ENCODE data around the gene DUXB.

Gene DUXB

DNA sequence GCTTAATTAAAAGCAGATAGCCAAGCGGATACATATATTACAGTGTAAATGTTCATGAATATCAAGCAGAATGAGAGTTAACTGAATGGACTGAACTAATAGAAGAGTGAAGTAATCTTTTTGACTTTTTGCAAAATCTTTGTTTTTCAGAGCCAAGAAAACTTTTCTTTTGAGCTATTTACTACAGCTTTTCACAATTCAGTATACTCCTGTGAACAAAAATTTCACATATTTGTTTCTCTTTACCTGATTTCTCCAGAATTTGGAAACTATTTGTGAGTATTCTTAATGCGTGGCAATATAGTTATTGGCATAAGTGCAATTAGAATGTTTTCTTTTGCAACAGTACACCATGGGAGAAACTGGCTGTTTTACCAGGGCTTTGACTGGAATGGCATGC is 9.1 kb upstream of the DUXB start:
- POLR2A ChIA-PET = no interaction called here
- TF ChIP-seq, protein P1, sequence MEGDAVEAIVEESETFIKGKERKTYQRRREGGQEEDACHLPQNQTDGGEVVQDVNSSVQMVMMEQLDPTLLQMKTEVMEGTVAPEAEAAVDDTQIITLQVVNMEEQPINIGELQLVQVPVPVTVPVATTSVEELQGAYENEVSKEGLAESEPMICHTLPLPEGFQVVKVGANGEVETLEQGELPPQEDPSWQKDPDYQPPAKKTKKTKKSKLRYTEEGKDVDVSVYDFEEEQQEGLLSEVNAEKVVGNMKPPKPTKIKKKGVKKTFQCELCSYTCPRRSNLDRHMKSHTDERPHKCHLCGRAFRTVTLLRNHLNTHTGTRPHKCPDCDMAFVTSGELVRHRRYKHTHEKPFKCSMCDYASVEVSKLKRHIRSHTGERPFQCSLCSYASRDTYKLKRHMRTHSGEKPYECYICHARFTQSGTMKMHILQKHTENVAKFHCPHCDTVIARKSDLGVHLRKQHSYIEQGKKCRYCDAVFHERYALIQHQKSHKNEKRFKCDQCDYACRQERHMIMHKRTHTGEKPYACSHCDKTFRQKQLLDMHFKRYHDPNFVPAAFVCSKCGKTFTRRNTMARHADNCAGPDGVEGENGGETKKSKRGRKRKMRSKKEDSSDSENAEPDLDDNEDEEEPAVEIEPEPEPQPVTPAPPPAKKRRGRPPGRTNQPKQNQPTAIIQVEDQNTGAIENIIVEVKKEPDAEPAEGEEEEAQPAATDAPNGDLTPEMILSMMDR (IDR thresholded peaks at IDR 0.05; ENCODE audit: insufficient read depth, low read length, missing control alignments) = no peak
- DNase-seq (ENCODE audit: low read depth, low spot score) = no peak
- no peak overlapping the region for H3K4me3 ChIP-seq (ENCODE audit: low read depth, low read length)
- CTCF ChIA-PET = no interaction called here

DNA sequence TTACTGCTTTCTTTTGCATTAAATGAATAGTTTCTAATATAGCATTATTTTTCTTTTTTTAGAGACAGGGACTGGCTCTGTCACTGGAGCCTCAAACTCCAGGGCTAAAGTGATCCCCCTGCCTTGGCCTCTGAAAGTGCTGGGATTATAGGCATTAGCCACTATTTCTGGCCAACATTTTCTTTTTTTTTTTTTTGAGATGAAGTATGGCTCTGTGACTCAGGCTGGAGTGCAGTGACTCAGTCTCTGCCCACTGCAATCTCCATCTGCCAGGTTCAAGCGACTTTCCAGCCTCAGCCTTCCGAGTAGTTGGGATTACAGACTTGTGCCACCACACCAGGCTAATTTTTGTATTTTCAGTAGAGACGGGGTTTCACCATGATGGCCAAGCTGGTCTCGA is 2.0 kb upstream of the DUXB start:
- ChIA-PET POLR2A (no interaction called here), CTCF (no interaction called here)
- DNase-seq (ENCODE audit: low read depth, low spot score) = no peak
- TF ChIP-seq, protein P1 (IDR thresholded peaks at IDR 0.05; ENCODE audit: insufficient read depth, low read length, missing control alignments) = no peak
- no peak overlapping the region for H3K4me3 ChIP-seq (ENCODE audit: low read depth, low read length)

DNA sequence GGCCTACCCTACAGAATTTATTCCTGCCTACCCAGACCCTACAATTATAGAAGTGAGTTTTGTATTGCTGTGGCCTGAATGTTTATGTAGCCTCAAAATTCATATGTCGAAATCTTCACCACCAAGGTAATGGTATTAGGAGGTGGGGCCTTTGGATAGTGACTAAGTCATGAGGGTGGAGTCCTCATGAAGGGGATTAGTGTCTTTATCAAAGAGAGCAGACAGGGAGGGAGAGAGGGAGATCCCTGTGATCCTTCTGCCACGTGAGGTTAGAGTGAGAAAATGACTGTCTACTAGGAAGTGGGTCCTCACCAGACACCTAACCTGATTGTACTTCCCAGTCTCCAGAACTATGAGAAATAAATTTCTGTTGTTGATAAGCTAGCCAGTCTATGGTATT is 981 bp upstream of the DUXB start:
- POLR2A ChIA-PET = no interaction called here

DNA sequence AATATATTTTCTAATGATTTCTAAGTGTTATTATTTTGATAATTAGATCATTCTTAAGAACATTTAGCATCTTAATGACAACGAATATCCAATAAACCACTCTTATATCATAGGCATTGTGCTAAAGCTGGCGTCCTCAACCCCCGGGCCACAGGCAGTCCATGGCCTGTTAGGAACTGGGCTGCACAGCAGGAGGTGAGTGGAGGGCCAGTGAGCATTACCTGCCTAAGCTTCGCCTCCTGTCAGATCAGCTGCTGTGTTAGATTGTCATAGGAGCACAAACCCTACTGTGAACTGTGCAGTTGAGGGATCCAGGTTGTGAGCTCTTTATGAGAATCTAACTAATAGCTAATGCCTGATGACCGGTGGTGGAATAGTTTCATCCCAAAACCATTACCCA is 3.7 kb downstream of the DUXB start:
- TF ChIP-seq, protein P1 (IDR thresholded peaks at IDR 0.05; ENCODE audit: insufficient read depth, low read length, missing control alignments) = no peak
- no peak overlapping the region for H3K4me3 ChIP-seq (ENCODE audit: low read depth, low read length)
- POLR2A ChIA-PET = no interaction called here
- DNase-seq (ENCODE audit: low read depth, low spot score) = no peak
- CTCF ChIA-PET = no interaction called here

More for the DNA sequence above, 981 bp upstream of the DUXB start:
- TF ChIP-seq, protein P1 (IDR thresholded peaks at IDR 0.05; ENCODE audit: insufficient read depth, low read length, missing control alignments) = no peak
- CTCF ChIA-PET = no interaction called here
- no peak for DNase-seq (ENCODE audit: low read depth, low spot score)
- no peak overlapping the region for H3K4me3 ChIP-seq (ENCODE audit: low read depth, low read length)

DNA sequence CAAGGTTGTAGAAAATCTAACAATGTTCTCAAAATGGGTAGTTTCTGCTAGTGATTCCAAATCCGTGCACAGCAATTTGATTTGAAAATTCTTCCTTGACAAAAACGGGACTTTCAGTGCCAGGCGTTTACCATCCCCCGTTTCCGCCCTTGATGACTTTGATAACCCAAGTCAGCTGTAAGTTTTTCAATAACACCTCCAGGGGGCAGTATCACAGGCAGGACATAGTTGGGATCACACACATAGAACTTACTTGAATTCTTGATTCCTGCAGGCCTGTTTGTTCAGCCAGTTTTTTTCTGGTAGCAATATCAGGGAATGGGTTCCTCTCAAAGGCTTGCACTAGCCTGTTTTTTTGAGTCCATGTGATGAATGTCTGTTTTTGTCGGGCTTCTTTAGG is 5.6 kb downstream of the DUXB start:
- CTCF ChIA-PET = no interaction called here

DNA sequence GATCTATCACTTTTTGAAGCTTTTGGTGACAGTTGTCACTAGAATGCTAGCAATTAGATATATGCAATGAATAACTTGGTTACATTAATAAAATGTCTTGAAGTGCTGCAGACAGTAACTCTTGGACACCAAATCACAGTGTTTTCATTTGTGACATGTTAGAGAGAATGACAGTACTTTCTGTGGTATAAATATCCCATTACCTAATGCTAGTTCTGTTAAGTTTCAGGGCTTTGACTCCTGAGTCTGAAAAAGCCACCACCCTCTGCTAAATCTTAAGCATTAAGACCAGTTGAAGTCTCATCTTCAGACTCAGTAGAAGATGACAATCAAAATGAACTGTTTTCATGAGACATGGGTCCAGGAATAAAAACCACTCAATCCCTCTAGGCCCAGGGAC is 13.9 kb downstream of the DUXB start:
- POLR2A ChIA-PET = no interaction called here
- H3K4me3 ChIP-seq (ENCODE audit: low read depth, low read length) = no peak overlapping the region
- TF ChIP-seq, protein P1 (IDR thresholded peaks at IDR 0.05; ENCODE audit: insufficient read depth, low read length, missing control alignments) = no peak
- CTCF ChIA-PET = no interaction called here
- no peak for DNase-seq (ENCODE audit: low read depth, low spot score)

More for the DNA sequence above, 5.6 kb downstream of the DUXB start:
- POLR2A ChIA-PET = no interaction called here
- no peak overlapping the region for H3K4me3 ChIP-seq (ENCODE audit: low read depth, low read length)
- TF ChIP-seq, protein P1 (IDR thresholded peaks at IDR 0.05; ENCODE audit: insufficient read depth, low read length, missing control alignments) = no peak
- DNase-seq (ENCODE audit: low read depth, low spot score) = no peak
